Loucy (cell line): ENCODE results near the gene SLC16A13.

Experiments used
- H2AFZ ChIP-seq: fragments of 200-600 bp; sonication (generic); 2 replicates; pipeline ENCODE4 v1.6.0; 2016; ENCODE audit warnings: antibody characterized with exemption, mild to moderate bottlenecking, low read length, moderate library complexity
- H3F3A ChIP-seq: fragments of 200-600 bp; 2 replicates; pipeline ENCODE4 v1.6.0; 2016; ENCODE audit warnings: antibody characterized with exemption, low read depth, mild to moderate bottlenecking
- H3K27me3 ChIP-seq: fragments of 200-600 bp; sonication (generic); 2 replicates; pipeline ENCODE4 v1.6.1; 2014; ENCODE audit warnings: low read length, mild to moderate bottlenecking; ENCODE audit not compliant: insufficient read depth, poor library complexity, severe bottlenecking
- H3K36me3 ChIP-seq: fragments of 200-600 bp; sonication (generic); 2 replicates; pipeline ENCODE4 v1.6.1; 2016; ENCODE audit warnings: low read length; ENCODE audit not compliant: insufficient read depth
- H3K4me1 ChIP-seq: fragments of 200-600 bp; sonication (generic); 2 replicates; pipeline ENCODE4 v1.5.1; 2014; ENCODE audit warnings: low read length, mild to moderate bottlenecking; ENCODE audit not compliant: insufficient read depth, poor library complexity, severe bottlenecking
- H3K4me2 ChIP-seq: fragments of 200-600 bp; sonication (generic); 2 replicates; pipeline ENCODE4 v1.6.0; 2014; ENCODE audit warnings: antibody characterized with exemption, low read length, low read depth, mild to moderate bottlenecking; ENCODE audit not compliant: poor library complexity, severe bottlenecking
- H3K4me3 ChIP-seq: fragments of 200-600 bp; sonication (generic); 2 replicates; pipeline ENCODE4 v1.5.1; 2014; ENCODE audit warnings: low read length, mild to moderate bottlenecking, mixed read lengths; ENCODE audit not compliant: poor library complexity, severe bottlenecking
- H3K79me2 ChIP-seq: fragments of 200-600 bp; sonication (generic); 2 replicates; pipeline ENCODE4 v1.6.1; 2014; ENCODE audit warnings: low read length; ENCODE audit not compliant: insufficient read depth
- H3K9ac ChIP-seq: fragments of 200-600 bp; sonication (generic); 2 replicates; pipeline ENCODE4 v1.6.0; 2014; ENCODE audit warnings: mild to moderate bottlenecking, low read depth, low read length, moderate library complexity; ENCODE audit not compliant: poor library complexity, severe bottlenecking
- H3K9me2 ChIP-seq: fragments of 200-600 bp; sonication (generic); replicated peaks from 2 replicates; pipeline ENCODE4 v1.6.1; 2016; ENCODE audit warnings: low read depth, low read length, mixed read lengths
- H3K9me3 ChIP-seq: fragments of 200-600 bp; sonication (generic); 2 replicates; pipeline ENCODE4 v1.6.1; 2014; ENCODE audit warnings: mild to moderate bottlenecking, antibody characterized with exemption, low read length, low read depth; ENCODE audit not compliant: insufficient read depth
- H4K20me1 ChIP-seq: fragments of 200-600 bp; sonication (generic); 2 replicates; pipeline ENCODE4 v1.6.0; 2014; ENCODE audit warnings: antibody characterized with exemption, low read length, mild to moderate bottlenecking; ENCODE audit not compliant: insufficient read depth, poor library complexity, severe bottlenecking
- EZH2phosphoT487 ChIP-seq: fragments of 200-600 bp; IDR thresholded peaks from 2 replicates; pipeline ENCODE4 v1.6.1; 2018; ENCODE audit warnings: antibody characterized with exemption, mild to moderate bottlenecking, moderate library complexity, borderline replicate concordance
- TF ChIP-seq, protein P1 (sequence below): fragments of 200-600 bp; sonication (generic); conservative IDR thresholded peaks from 2 replicates; pipeline ENCODE4 v1.5.1; 2014; ENCODE audit warnings: mild to moderate bottlenecking, antibody characterized with exemption, low read length

SLC16A13 gene

DNA sequence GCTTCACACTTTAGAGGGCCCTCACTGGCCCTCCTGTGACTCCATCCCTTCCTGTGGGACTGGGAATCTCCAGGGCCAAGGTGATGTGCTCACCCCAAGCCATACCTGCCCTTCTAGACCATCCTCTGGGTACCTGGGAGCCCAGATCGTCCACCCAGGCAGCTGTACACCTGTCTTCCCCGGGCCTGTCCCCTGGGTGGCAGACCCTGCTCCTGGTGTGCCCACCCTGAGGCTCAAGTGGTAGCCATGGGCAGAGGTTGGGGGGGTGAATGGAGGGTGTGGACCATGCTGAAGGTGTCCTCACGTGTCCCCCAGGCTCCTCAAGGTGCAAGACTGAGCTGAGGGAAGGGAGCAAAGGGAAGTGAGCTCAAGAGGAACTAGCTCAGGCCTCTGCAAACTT, 34.9 kb downstream of the SLC16A13 start:
- H3K4me2 ChIP-seq = no peak overlapping the region
- H3F3A ChIP-seq = no peaks in the 10 kb centered on the region
- H3K79me2 ChIP-seq = no peaks in the 10 kb centered on the region
- H3K36me3 ChIP-seq = no peaks in the 10 kb centered on the region
- H2AFZ ChIP-seq = no peak overlapping the region
- H3K4me1 ChIP-seq = no peaks in the 10 kb centered on the region
- no peak overlapping the region for H3K4me3 ChIP-seq
- TF ChIP-seq, protein P1, sequence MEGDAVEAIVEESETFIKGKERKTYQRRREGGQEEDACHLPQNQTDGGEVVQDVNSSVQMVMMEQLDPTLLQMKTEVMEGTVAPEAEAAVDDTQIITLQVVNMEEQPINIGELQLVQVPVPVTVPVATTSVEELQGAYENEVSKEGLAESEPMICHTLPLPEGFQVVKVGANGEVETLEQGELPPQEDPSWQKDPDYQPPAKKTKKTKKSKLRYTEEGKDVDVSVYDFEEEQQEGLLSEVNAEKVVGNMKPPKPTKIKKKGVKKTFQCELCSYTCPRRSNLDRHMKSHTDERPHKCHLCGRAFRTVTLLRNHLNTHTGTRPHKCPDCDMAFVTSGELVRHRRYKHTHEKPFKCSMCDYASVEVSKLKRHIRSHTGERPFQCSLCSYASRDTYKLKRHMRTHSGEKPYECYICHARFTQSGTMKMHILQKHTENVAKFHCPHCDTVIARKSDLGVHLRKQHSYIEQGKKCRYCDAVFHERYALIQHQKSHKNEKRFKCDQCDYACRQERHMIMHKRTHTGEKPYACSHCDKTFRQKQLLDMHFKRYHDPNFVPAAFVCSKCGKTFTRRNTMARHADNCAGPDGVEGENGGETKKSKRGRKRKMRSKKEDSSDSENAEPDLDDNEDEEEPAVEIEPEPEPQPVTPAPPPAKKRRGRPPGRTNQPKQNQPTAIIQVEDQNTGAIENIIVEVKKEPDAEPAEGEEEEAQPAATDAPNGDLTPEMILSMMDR = no peak
- no peak for TF ChIP-seq EZH2phosphoT487
- H3K27me3 ChIP-seq = no peaks in the 10 kb centered on the region
- H3K9me3 ChIP-seq = peaks cover 5% of the 10 kb centered on the region; the same call in 1 of the 2 replicates
- H3K9me2 ChIP-seq = no peaks in the 10 kb centered on the region
- no peak overlapping the region for H3K9ac ChIP-seq
- H4K20me1 ChIP-seq = no peaks in the 10 kb centered on the region

DNA sequence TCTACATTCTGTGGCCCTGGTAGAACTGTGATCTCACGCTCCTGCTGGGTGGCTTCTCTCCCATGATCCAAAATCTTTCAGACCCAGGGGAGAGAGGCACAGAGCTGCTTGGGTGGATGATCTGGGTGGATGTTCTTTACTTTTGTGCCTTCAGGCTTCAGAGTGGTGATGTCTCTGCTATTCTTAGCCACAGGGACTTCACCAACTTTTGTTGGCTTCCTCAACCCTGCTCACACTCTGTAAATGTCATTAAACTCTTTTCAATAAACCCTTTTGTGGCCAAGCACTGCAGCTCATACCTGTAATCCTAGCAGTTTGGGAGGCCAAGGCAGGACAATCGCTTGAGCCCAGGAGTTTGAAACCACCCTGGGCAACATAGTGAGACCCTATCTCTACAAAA, 36.6 kb downstream of the SLC16A13 start:
- Histone ChIP-seq H3K9ac (no peak overlapping the region), H3K9me3 (peaks cover 5% of the 10 kb centered on the region; the same call in 1 of the 2 replicates), H3K9me2 (no peaks in the 10 kb centered on the region), H3K4me3 (no peak overlapping the region), H4K20me1 (no peaks in the 10 kb centered on the region), H3K36me3 (no peaks in the 10 kb centered on the region), H3K79me2 (no peaks in the 10 kb centered on the region), H3K4me1 (no peaks in the 10 kb centered on the region), H2AFZ (no peak overlapping the region), H3F3A (no peaks in the 10 kb centered on the region), H3K27me3 (no peaks in the 10 kb centered on the region), H3K4me2 (no peak overlapping the region)
- TF ChIP-seq EZH2phosphoT487 = no peak
- TF ChIP-seq, protein P1 = no peak

DNA sequence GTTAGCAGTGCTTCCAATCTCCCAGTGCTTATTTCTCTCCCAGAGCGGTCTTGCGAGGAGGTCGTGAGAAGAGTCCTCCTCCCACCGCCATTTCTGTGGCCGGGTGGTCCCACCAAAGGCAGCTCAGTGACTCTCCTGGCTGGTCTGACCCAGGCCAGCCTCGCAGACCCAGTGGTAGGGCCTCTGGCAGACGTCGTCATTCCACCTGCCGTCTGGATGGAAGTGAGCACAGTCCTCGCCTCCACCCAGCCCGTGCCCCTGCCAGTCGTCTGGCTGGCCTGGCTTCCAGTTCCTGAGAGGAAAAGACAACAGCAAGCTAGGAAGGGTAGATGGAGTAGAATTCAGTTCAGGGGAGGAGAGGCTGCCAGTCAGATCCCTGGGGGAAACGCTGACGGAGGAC, 39.1 kb downstream of the SLC16A13 start:
- Histone ChIP-seq H3K4me2 (no peak overlapping the region), H3K9ac (no peak overlapping the region), H3K9me3 (no peaks in the 10 kb centered on the region), H3K9me2 (no peaks in the 10 kb centered on the region), H3K36me3 (no peaks in the 10 kb centered on the region), H4K20me1 (no peaks in the 10 kb centered on the region), H3K4me3 (no peak overlapping the region), H3F3A (no peaks in the 10 kb centered on the region), H2AFZ (no peak overlapping the region), H3K27me3 (no peaks in the 10 kb centered on the region), H3K4me1 (no peaks in the 10 kb centered on the region), H3K79me2 (no peaks in the 10 kb centered on the region)
- no peak for TF ChIP-seq EZH2phosphoT487
- TF ChIP-seq, protein P1 = no peak
